ENCODE measurements around the gene CPEB2.
"Not testable (repeated sequence)": the region's sequence is repeated elsewhere in the genome, so short reads cannot be mapped to it uniquely, and the experiment has no call there.

The CPEB2 gene

DNA sequence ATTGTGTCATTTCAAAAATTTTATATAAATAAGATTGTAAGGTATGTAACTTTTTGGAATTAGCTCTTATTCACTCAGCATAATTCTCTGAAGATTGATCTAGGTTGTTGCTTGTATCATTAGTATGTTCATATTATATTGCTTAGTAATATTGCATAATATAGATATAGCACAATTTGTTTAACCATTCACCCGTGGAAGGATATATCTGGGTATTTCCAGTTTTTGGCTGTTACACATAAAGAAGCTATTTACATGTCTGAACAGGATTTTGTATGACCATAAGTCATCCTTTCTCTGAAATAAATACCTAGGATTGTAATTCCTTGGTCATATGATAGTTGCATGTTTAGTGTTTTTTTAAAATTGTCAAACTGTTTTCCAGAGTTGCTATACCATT is 82.5 kb downstream of the CPEB2 start:
- 0 out of 2 replicates have a peak, but pooled peaks cover 5% of the 10 kb centered on the region for H3K9me3 ChIP-seq (ENCODE audit: insufficient read depth, low read length)

DNA sequence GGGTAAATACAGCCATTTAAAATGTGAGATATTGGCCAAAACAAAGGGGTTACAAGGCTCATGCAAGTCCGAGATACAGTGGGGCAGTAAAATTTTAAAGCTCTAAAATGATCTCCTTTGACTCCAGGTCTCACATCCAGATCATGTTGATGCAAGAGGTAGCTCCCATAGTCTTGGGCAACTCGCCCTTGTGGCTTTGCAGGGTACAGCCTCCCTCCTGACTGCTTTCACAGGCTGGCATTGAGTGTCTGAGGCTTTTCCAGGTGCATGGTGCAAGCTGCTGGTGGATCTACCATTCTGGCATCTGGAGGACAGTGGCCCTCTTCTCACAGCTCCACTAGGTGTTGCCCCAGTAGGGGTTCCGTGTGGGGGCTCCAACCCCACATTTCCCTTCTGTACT is 83.5 kb downstream of the CPEB2 start:
- not testable (repeated sequence) for H3K27me3 ChIP-seq (ENCODE audit: low read length); H3K4me3 ChIP-seq (ENCODE audit: insufficient read depth, low read length, poor library complexity, severe bottlenecking); H4K20me1 ChIP-seq (ENCODE audit: low read depth, low read length); H3K9ac ChIP-seq (ENCODE audit: low read length); H2AFZ ChIP-seq (ENCODE audit: low read depth, low read length, severe bottlenecking); H3F3A ChIP-seq (ENCODE audit: insufficient read depth); H3K27ac ChIP-seq (ENCODE audit: low read depth, low read length); H3K9me2 ChIP-seq (replicated peaks; ENCODE audit: insufficient read depth, low read length); H3K79me2 ChIP-seq (ENCODE audit: insufficient read depth, low read length); H3K36me3 ChIP-seq (ENCODE audit: low read length); H3K9me3 ChIP-seq (ENCODE audit: insufficient read depth, low read length); H3K4me2 ChIP-seq (ENCODE audit: low read depth, low read length, poor library complexity, severe bottlenecking)

More for the DNA sequence above, 82.5 kb downstream of the CPEB2 start:
- Histone ChIP-seq H2AFZ (ENCODE audit: low read depth, low read length, severe bottlenecking) (no peak overlapping the region), H3K9me2 (replicated peaks; ENCODE audit: insufficient read depth, low read length) (no peaks in the 10 kb centered on the region), H3F3A (ENCODE audit: insufficient read depth) (no peaks in the 10 kb centered on the region), H3K79me2 (ENCODE audit: insufficient read depth, low read length) (no peaks in the 10 kb centered on the region), H4K20me1 (ENCODE audit: low read depth, low read length) (no peaks in the 10 kb centered on the region), H3K27ac (ENCODE audit: low read depth, low read length) (no peak overlapping the region), H3K36me3 (ENCODE audit: low read length) (no peaks in the 10 kb centered on the region), H3K9ac (ENCODE audit: low read length) (no peak overlapping the region), H3K4me2 (ENCODE audit: low read depth, low read length, poor library complexity, severe bottlenecking) (no peak overlapping the region), H3K4me3 (ENCODE audit: insufficient read depth, low read length, poor library complexity, severe bottlenecking) (no peak overlapping the region), H3K27me3 (ENCODE audit: low read length) (no peaks in the 10 kb centered on the region)
- TF ChIP-seq EZH2phosphoT487 (conservative IDR thresholded peaks at IDR 0.05; ENCODE audit: low read length): no peak
- TF ChIP-seq CTCF (IDR thresholded peaks at IDR 0.05; ENCODE audit: insufficient read depth, low read length, poor library complexity, severe bottlenecking): no peak

DNA sequence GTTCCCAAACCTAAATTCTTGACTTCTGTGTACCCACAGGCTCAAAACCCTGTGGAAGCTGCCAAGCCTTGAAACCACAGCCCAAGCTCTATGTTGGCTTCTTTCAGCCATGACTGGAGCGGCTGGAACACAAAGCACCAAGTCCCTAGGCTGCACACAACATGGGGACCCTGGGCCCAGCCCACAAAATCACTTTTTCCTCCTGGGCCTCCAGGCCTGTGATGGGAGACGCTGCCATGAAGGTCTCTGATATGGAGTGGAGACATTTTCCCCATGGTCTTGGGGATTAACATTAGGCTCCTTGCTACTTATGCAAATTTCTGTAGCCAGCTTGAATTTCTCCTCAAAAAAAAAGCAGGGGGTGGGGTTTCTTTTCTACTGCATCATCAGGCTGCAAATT is 84.0 kb downstream of the CPEB2 start:
- H3K9me2 ChIP-seq (replicated peaks; ENCODE audit: insufficient read depth, low read length); H3K9me3 ChIP-seq (ENCODE audit: insufficient read depth, low read length); H3K27me3 ChIP-seq (ENCODE audit: low read length); H3K36me3 ChIP-seq (ENCODE audit: low read length); H3K9ac ChIP-seq (ENCODE audit: low read length); H3K4me3 ChIP-seq (ENCODE audit: insufficient read depth, low read length, poor library complexity, severe bottlenecking); H3K79me2 ChIP-seq (ENCODE audit: insufficient read depth, low read length); H3F3A ChIP-seq (ENCODE audit: insufficient read depth); H3K4me2 ChIP-seq (ENCODE audit: low read depth, low read length, poor library complexity, severe bottlenecking); H2AFZ ChIP-seq (ENCODE audit: low read depth, low read length, severe bottlenecking); H3K27ac ChIP-seq (ENCODE audit: low read depth, low read length); H4K20me1 ChIP-seq (ENCODE audit: low read depth, low read length): not testable (repeated sequence)

GRCh38 chr4:15088394-15089035 is 86.2 kb downstream of the CPEB2 start:
- H4K20me1 ChIP-seq (ENCODE audit: low read depth, low read length): no peaks in the 10 kb centered on the region
- H3K9me2 ChIP-seq (replicated peaks; ENCODE audit: insufficient read depth, low read length): no peaks in the 10 kb centered on the region
- 0 out of 2 replicates have a peak, but pooled peaks cover 5% of the 10 kb centered on the region for H3K9me3 ChIP-seq (ENCODE audit: insufficient read depth, low read length)
- H3K27ac ChIP-seq (ENCODE audit: low read depth, low read length): no peak overlapping the region
- H3K9ac ChIP-seq (ENCODE audit: low read length): no peak overlapping the region
- H3F3A ChIP-seq (ENCODE audit: insufficient read depth): no peaks in the 10 kb centered on the region
- no peak overlapping the region for H2AFZ ChIP-seq (ENCODE audit: low read depth, low read length, severe bottlenecking)
- H3K36me3 ChIP-seq (ENCODE audit: low read length): no peaks in the 10 kb centered on the region
- H3K4me2 ChIP-seq (ENCODE audit: low read depth, low read length, poor library complexity, severe bottlenecking): no peak overlapping the region
- no peaks in the 10 kb centered on the region for H3K79me2 ChIP-seq (ENCODE audit: insufficient read depth, low read length)
- no peak overlapping the region for H3K4me3 ChIP-seq (ENCODE audit: insufficient read depth, low read length, poor library complexity, severe bottlenecking)
- TF ChIP-seq CTCF (IDR thresholded peaks at IDR 0.05; ENCODE audit: insufficient read depth, low read length, poor library complexity, severe bottlenecking) (no peak), EZH2phosphoT487 (conservative IDR thresholded peaks at IDR 0.05; ENCODE audit: low read length) (no peak)
- no peaks in the 10 kb centered on the region for H3K27me3 ChIP-seq (ENCODE audit: low read length)

All from SU-DHL-6 (cell line).